CD1c-positive myeloid dendritic cell (primary cell): ENCODE results near the gene C12orf75.
A peak's percentile ranks its signal among the peaks of the same experiment; 100 is the strongest.
"Not testable (repeated sequence)": the region's sequence is repeated elsewhere in the genome, so short reads cannot be mapped to it uniquely, and the experiment has no call there.

Experiments used
- DNase-seq: peaks from one replicate; pipeline ENCODE4 v3.0.0-alpha.2; 2016; ENCODE audit errors: extremely low spot score

Gene C12orf75

GRCh38 chr12:105374303-105374702 lies 43.8 kb downstream of the C12orf75 start:
- no peak for DNase-seq

GRCh38 chr12:105377077-105377476 lies 46.6 kb downstream of the C12orf75 start:
- DNase-seq, result no peak

- DNase-seq, result no peak
These were observed 48.4 kb downstream of the C12orf75 start for GRCh38 chr12:105378911-105379310.

GRCh38 chr12:105382771-105383622 lies 52.5 kb downstream of the C12orf75 start:
- DNase-seq, result peak; percentile 71

- DNase-seq, result no peak
These were observed 53.7 kb downstream of the C12orf75 start for GRCh38 chr12:105384220-105384619.

- no peak for DNase-seq
These were observed 54.5 kb downstream of the C12orf75 start for GRCh38 chr12:105384916-105385535.

GRCh38 chr12:105386431-105386830 lies 55.9 kb downstream of the C12orf75 start:
- DNase-seq, result no peak

GRCh38 chr12:105391231-105391630 lies 60.7 kb downstream of the C12orf75 start:
- no peak for DNase-seq

GRCh38 chr12:105393587-105393986 lies 63.1 kb downstream of the C12orf75 start:
- DNase-seq, result no peak

GRCh38 chr12:105396024-105396423 lies 65.5 kb downstream of the C12orf75 start:
- no peak for DNase-seq

GRCh38 chr12:105396983-105397382 lies 66.5 kb downstream of the C12orf75 start:
- DNase-seq, result no peak

GRCh38 chr12:105398930-105399329 lies 68.4 kb downstream of the C12orf75 start:
- no peak for DNase-seq

GRCh38 chr12:105399428-105400081 lies 69.1 kb downstream of the C12orf75 start:
- DNase-seq, result no peak

GRCh38 chr12:105400227-105400626 lies 69.7 kb downstream of the C12orf75 start:
- no peak for DNase-seq

- DNase-seq, result no peak
These were observed 70.7 kb downstream of the C12orf75 start for GRCh38 chr12:105401198-105401597.

GRCh38 chr12:105402366-105402765 lies 71.9 kb downstream of the C12orf75 start:
- DNase-seq, result no peak

GRCh38 chr12:105403095-105403494 lies 72.6 kb downstream of the C12orf75 start:
- DNase-seq, result no peak

- DNase-seq, result not testable (repeated sequence)
These were observed 73.6 kb downstream of the C12orf75 start for GRCh38 chr12:105404134-105404533.

- DNase-seq, result no peak
These were observed 76.0 kb downstream of the C12orf75 start for GRCh38 chr12:105406497-105406896.

GRCh38 chr12:105409279-105409678 lies 78.8 kb downstream of the C12orf75 start:
- DNase-seq, result no peak

GRCh38 chr12:105409801-105410471 lies 79.4 kb downstream of the C12orf75 start:
- DNase-seq, result no peak

GRCh38 chr12:105413911-105414487 lies 83.5 kb downstream of the C12orf75 start:
- DNase-seq, result no peak
